Stimulated activated CD4-positive, alpha-beta T cell treated with anti-CD3 and anti-CD28 coated beads, Interleukin-4, amount 100 ng/mL, for 1 hour (primary cell): ENCODE data around the gene UNC93A.
"Not testable (repeated sequence)": the region's sequence is repeated elsewhere in the genome, so short reads cannot be mapped to it uniquely, and the experiment has no call there.

Experiments
- DNase-seq: peaks from one replicate; pipeline ENCODE4 v3.0.0-alpha.2; 2020

The UNC93A gene

GRCh38 chr6:167317172-167317571 is 26.1 kb downstream of the UNC93A start:
- DNase-seq: no peak

- DNase-seq: not testable (repeated sequence)
Measured at GRCh38 chr6:167318354-167318753, 27.2 kb downstream of the UNC93A start.

- not testable (repeated sequence) for DNase-seq
Measured at GRCh38 chr6:167318856-167319255, 27.7 kb downstream of the UNC93A start.

DNA sequence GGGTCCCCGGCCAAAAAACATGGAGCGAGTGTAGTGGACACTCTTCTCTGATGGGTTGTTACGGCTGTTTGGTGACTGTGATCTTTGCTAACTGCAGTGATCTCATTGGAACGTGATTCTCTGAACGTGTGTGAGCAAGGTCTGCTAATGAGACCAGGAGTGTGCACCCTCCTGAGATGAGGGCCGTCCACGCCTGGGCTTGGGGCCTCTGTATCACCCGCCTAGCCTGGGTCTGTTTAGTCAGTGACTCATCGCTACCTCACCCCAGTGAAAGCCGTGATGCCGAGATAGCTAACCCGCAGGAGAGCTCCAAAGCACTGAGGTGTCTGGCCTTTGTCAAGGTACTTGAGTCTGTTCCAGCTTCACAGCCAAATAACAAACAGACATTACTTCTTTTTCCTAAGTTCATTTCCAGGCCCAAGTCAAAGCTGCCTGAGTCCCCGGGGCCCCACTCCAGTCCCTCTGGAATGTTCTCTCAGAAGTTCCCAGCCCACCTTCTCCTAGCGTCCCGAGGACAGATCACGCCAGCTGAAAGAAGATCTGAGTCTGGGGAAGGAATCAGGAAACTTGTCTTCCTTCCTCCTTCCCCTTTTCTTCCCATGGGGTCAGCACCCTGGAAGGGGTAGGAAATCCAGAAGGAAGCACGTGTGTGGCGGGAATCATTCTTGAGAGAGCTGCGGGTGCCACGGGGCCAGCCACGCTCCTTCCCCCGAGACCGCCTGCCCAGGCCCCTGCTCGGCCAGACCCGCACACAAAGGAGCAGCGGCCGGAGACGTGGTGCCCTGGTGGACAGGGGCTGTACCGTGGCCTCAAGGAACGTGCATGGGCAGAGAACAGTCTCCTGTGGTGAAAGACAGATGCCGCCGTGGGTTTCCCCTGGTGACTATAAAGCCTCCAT is 29.0 kb downstream of the UNC93A start:
- not testable (repeated sequence) for DNase-seq

DNA sequence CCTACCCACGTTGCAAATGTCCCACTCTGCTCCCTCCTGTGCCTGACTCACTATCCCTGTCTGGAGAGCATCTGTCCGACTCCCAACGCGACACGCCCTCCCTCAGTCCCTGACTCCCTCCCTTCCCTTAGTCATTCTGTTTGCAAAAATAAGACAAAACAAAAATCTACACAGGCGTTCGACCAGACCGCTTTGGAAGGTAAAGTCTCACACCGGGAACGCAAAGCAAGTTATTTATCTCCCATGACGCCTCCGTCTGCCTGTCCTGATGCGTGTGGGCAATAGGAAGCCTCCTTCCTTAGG is 29.6 kb downstream of the UNC93A start:
- DNase-seq: not testable (repeated sequence)

- not testable (repeated sequence) for DNase-seq
Measured at GRCh38 chr6:167321185-167321584, 30.1 kb downstream of the UNC93A start.

DNA sequence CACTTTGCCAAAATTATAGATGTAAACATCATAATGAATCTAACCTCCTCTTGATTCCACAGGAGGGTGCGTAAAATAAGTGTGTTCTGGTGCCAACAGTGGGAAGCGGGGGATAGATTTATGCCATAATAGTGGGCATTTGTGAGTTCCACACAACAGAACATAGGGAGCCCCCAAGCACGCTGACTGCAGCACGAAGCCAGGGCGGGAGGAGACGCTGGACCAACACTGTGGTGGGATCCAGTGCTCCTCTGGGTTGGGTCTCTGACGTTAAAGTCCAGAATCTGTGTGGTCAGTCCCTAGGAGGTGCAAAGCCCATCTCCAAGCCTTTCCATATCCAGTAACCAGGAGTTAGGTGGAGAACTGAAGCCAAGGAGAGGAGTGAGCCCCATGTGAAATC is 32.0 kb downstream of the UNC93A start:
- DNase-seq: no peak

- no peak for DNase-seq
Measured at GRCh38 chr6:167324111-167324510, 33.0 kb downstream of the UNC93A start.

- DNase-seq: no peak
Measured at GRCh38 chr6:167325766-167326165, 34.7 kb downstream of the UNC93A start.

DNA sequence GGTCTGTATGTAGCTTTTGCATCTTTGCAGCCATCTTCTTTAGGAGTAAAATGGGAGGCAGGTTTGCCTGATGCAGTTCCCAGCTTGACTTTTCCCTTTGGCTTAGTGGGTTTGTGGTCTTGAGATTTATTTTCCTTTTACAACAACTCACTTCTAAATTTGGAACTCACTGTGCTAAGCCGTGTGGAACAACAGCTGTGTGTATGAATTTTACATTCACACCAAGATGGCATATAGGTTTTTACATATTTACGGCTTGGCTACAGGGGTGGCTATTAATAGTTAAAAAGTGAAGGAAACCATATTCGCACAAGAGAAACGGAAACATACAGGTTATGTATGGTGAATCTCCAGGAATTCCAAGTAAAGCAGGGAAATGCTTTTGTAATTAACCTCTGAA is 36.3 kb downstream of the UNC93A start:
- no peak for DNase-seq

GRCh38 chr6:167328086-167328485 is 37.0 kb downstream of the UNC93A start:
- DNase-seq: no peak

GRCh38 chr6:167329014-167329413 is 37.9 kb downstream of the UNC93A start:
- no peak for DNase-seq

DNA sequence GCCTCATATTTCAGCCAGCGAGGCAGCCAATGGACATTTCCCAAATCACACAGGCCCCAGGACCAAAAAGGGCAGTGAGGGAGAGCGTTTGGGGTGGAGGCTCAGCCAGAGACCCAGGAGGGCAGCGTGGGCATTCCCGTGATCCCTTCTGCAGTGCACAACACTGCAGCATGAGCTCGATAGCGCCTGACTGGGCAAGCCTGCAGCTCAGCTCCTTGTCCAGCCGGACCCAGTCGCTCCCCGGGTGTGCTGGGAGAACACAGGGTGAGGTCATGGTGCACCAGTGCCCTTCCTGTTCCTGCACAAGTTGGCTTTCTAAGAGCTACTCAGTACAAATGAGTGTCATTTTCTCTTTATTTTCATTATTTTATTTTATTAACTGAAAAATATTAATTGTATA is 39.6 kb downstream of the UNC93A start:
- no peak for DNase-seq

GRCh38 chr6:167331565-167331964 is 40.5 kb downstream of the UNC93A start:
- DNase-seq: no peak

- no peak for DNase-seq
Measured at GRCh38 chr6:167336844-167337630, 45.9 kb downstream of the UNC93A start.

DNA sequence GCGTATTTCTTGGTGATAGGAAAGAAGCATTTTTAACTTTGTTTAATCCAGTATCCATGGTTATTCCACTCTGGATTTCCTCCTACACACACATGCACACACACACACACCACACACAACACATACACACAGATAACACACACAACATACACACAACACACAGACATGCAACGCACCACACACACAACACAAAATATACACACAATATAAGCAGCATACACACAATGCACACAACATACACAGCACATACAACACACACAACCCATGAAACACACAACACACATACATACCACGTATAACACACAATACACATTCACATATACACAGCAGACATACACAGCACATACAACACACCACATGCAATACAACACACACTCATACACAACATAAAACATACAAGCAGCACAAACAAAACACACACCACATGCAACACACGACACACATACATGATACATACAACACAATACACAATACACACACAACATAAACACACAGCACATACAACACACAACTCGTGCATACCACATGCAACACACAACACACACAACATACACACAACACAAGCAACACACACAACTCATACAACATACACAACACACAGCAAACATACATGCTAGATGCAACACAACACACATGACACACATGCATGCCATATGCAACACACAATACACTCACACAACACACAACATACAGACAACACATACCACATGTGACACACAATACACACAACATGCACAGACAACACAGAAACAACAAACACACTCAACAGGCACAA is 46.7 kb downstream of the UNC93A start:
- DNase-seq: no peak

- DNase-seq: no peak
Measured at GRCh38 chr6:167338541-167339117, 47.5 kb downstream of the UNC93A start.

DNA sequence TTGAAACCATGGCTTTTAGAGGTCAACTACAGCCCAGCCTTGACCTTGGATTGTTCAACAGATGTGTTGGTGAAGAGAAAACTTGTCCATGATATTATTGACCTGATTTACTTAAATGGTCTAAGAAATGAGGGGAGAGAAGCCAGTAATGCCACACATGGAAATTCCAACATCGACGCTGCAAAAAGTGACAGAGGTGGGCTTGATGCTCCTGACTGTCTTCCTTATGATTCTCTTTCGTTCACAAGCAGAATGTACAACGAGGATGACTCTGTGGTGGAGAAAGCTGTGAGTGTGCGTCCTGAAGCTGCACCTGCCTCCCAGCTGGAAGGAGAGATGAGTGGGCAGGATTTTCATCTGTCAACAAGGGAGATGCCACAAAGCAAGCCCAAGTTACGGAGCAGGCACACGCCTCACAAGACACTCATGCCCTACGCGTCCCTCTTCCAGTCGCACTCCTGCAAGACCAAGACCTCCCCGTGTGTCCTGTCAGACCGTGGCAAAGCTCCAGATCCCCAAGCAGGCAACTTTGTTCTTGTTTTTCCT is 50.0 kb downstream of the UNC93A start:
- DNase-seq: no peak

- no peak for DNase-seq
Measured at GRCh38 chr6:167341665-167342655, 50.8 kb downstream of the UNC93A start.

GRCh38 chr6:167342879-167343610 is 51.9 kb downstream of the UNC93A start:
- DNase-seq: no peak

DNA sequence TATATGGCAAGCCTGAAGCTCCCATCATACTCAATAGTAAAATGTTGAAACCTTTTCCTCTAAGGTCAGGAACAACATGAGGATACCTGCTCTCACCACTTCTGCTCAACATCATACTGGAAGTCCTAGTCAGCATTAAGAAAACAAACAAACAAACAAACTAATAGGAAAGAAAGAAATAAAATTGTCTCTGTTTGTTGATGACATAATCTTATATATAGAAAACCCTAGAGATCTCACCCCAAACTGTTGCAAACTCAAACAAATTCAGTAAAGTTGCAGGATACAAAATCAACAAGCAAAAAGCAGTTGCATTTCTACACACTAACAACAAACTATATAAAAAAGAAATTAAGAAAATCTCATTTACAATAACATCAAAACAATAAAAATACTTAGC is 54.2 kb downstream of the UNC93A start:
- no peak for DNase-seq
